Measurements from ENCODE around the gene GNAI1.

The GNAI1 gene

GRCh38 chr7:80240265-80241025, 105.8 kb downstream of the GNAI1 start:
- H2AK5ac ChIP-seq (ENCODE audit: low read depth, low read length) = no peak overlapping the region
- no peak for DNase-seq (ENCODE audit: low spot score)
- no CpG with 5 or more reads among the region's 4 CpGs for WGBS, 2 donors (ENCODE audit: extremely low coverage in 2 of 2, insufficient read length in 2 of 2, insufficient replicate concordance in 1 of 2)

GRCh38 chr7:80241671-80242070, 107.0 kb downstream of the GNAI1 start:
- no peaks in the 10 kb centered on the region for H3K79me1 ChIP-seq (ENCODE audit: low read depth, low read length)
- H3K18ac ChIP-seq (ENCODE audit: low read length) = no peak overlapping the region
- no peak overlapping the region for H3K4ac ChIP-seq (ENCODE audit: low read length)
- H2BK15ac ChIP-seq (ENCODE audit: low read length) = no peak overlapping the region
- no peak overlapping the region for H4K91ac ChIP-seq (ENCODE audit: low read depth, low read length, poor library complexity)
- H2AK5ac ChIP-seq (ENCODE audit: low read depth, low read length) = no peak overlapping the region
- H3K14ac ChIP-seq (ENCODE audit: low read length) = no peak overlapping the region
- H2BK5ac ChIP-seq (ENCODE audit: low read length) = no peak overlapping the region
- H2BK120ac ChIP-seq (ENCODE audit: low read depth, low read length) = no peak overlapping the region
- no peaks in the 10 kb centered on the region for H3K9me3 ChIP-seq (replicated peaks in 1 of 2; ENCODE audit: control insufficient read depth in 2 of 2, insufficient read depth in 1 of 2, low read depth in 1 of 2, low read length in 2 of 2)
- peaks cover 0 to 4% of the 10 kb centered on the region in 2 donors for H3K4me1 ChIP-seq (ENCODE audit: control insufficient read depth in 2 of 2, insufficient read depth in 1 of 2, low read depth in 1 of 2, low read length in 2 of 2)
- no peak overlapping the region for H3K9ac ChIP-seq (ENCODE audit: low read depth, low read length, poor library complexity)
- H3K4me3 ChIP-seq (ENCODE audit: low read length in 2 of 2) = no peak overlapping the region
- WGBS, 2 donors (ENCODE audit: extremely low coverage in 2 of 2, insufficient read length in 2 of 2, insufficient replicate concordance in 1 of 2) = no CpG with 5 or more reads among the region's 1 CpG
- H3K27ac ChIP-seq (replicated peaks; ENCODE audit: low read length) = no peak overlapping the region
- no peak overlapping the region for H3K4me2 ChIP-seq (ENCODE audit: insufficient read depth, low read length, poor library complexity, severe bottlenecking)
- no peak overlapping the region for H2AFZ ChIP-seq (ENCODE audit: low read length)
- H2BK12ac ChIP-seq (ENCODE audit: low read length) = no peak overlapping the region
- no peak for DNase-seq (ENCODE audit: low spot score)
- no peak overlapping the region for H3K23ac ChIP-seq (ENCODE audit: low read depth, low read length, poor library complexity)
- no peaks in the 10 kb centered on the region for H3K36me3 ChIP-seq (replicated peaks in 1 of 2; ENCODE audit: control insufficient read depth in 2 of 2, insufficient read depth in 2 of 2, low read length in 2 of 2)
- H3K27me3 ChIP-seq (ENCODE audit: control insufficient read depth in 3 of 3, insufficient read depth in 3 of 3, low read depth in 1 of 3, low read length in 3 of 3) = no peaks in the 10 kb centered on the region
- H4K8ac ChIP-seq (ENCODE audit: low read depth, low read length) = no peak overlapping the region

More at GRCh38 chr7:80240265-80241025, 105.8 kb downstream of the GNAI1 start:
- Histone ChIP-seq H2BK5ac (ENCODE audit: low read length) (no peak overlapping the region), H2BK15ac (ENCODE audit: low read length) (no peak overlapping the region), H3K23ac (ENCODE audit: low read depth, low read length, poor library complexity) (no peak overlapping the region), H3K9ac (ENCODE audit: low read depth, low read length, poor library complexity) (no peak overlapping the region), H4K91ac (ENCODE audit: low read depth, low read length, poor library complexity) (no peak overlapping the region), H2BK120ac (ENCODE audit: low read depth, low read length) (no peak overlapping the region), H3K79me1 (ENCODE audit: low read depth, low read length) (no peaks in the 10 kb centered on the region), H2BK12ac (ENCODE audit: low read length) (no peak overlapping the region), H3K27ac (replicated peaks; ENCODE audit: low read length) (no peak overlapping the region), H2AFZ (ENCODE audit: low read length) (no peak overlapping the region), H3K36me3 (replicated peaks in 1 of 2; ENCODE audit: control insufficient read depth in 2 of 2, insufficient read depth in 2 of 2, low read length in 2 of 2) (no peaks in the 10 kb centered on the region), H3K4ac (ENCODE audit: low read length) (no peak overlapping the region), H4K8ac (ENCODE audit: low read depth, low read length) (no peak overlapping the region), H3K4me1 (ENCODE audit: control insufficient read depth in 2 of 2, insufficient read depth in 1 of 2, low read depth in 1 of 2, low read length in 2 of 2) (peaks cover 0 to 4% of the 10 kb centered on the region in 2 donors), H3K27me3 (ENCODE audit: control insufficient read depth in 3 of 3, insufficient read depth in 3 of 3, low read depth in 1 of 3, low read length in 3 of 3) (no peaks in the 10 kb centered on the region), H3K14ac (ENCODE audit: low read length) (no peak overlapping the region), H3K4me2 (ENCODE audit: insufficient read depth, low read length, poor library complexity, severe bottlenecking) (no peak overlapping the region), H3K18ac (ENCODE audit: low read length) (no peak overlapping the region), H3K9me3 (replicated peaks in 1 of 2; ENCODE audit: control insufficient read depth in 2 of 2, insufficient read depth in 1 of 2, low read depth in 1 of 2, low read length in 2 of 2) (no peaks in the 10 kb centered on the region), H3K4me3 (ENCODE audit: low read length in 2 of 2) (no peak overlapping the region)

GRCh38 chr7:80243425-80243824, 108.8 kb downstream of the GNAI1 start:
- Histone ChIP-seq H3K9me3 (replicated peaks in 1 of 2; ENCODE audit: control insufficient read depth in 2 of 2, insufficient read depth in 1 of 2, low read depth in 1 of 2, low read length in 2 of 2) (no peaks in the 10 kb centered on the region), H2BK15ac (ENCODE audit: low read length) (no peak overlapping the region), H3K23ac (ENCODE audit: low read depth, low read length, poor library complexity) (no peak overlapping the region), H3K4me3 (ENCODE audit: low read length in 2 of 2) (no peak overlapping the region), H2AK5ac (ENCODE audit: low read depth, low read length) (no peak overlapping the region), H3K79me1 (ENCODE audit: low read depth, low read length) (no peaks in the 10 kb centered on the region), H3K9ac (ENCODE audit: low read depth, low read length, poor library complexity) (no peak overlapping the region), H3K27me3 (ENCODE audit: control insufficient read depth in 3 of 3, insufficient read depth in 3 of 3, low read depth in 1 of 3, low read length in 3 of 3) (no peaks in the 10 kb centered on the region), H3K27ac (replicated peaks; ENCODE audit: low read length) (no peak overlapping the region), H2BK5ac (ENCODE audit: low read length) (no peak overlapping the region), H2AFZ (ENCODE audit: low read length) (no peak overlapping the region), H3K4me2 (ENCODE audit: insufficient read depth, low read length, poor library complexity, severe bottlenecking) (no peak overlapping the region), H3K18ac (ENCODE audit: low read length) (no peak overlapping the region), H3K14ac (ENCODE audit: low read length) (no peak overlapping the region), H3K4ac (ENCODE audit: low read length) (no peak overlapping the region), H3K36me3 (replicated peaks in 1 of 2; ENCODE audit: control insufficient read depth in 2 of 2, insufficient read depth in 2 of 2, low read length in 2 of 2) (no peaks in the 10 kb centered on the region), H2BK12ac (ENCODE audit: low read length) (no peak overlapping the region), H4K8ac (ENCODE audit: low read depth, low read length) (no peak overlapping the region), H2BK120ac (ENCODE audit: low read depth, low read length) (no peak overlapping the region), H3K4me1 (ENCODE audit: control insufficient read depth in 2 of 2, insufficient read depth in 1 of 2, low read depth in 1 of 2, low read length in 2 of 2) (peaks cover 0 to 4% of the 10 kb centered on the region in 2 donors), H4K91ac (ENCODE audit: low read depth, low read length, poor library complexity) (no peak overlapping the region)
- WGBS, 2 donors (ENCODE audit: extremely low coverage in 2 of 2, insufficient read length in 2 of 2, insufficient replicate concordance in 1 of 2) = no CpG with 5 or more reads among the region's 4 CpGs
- DNase-seq (ENCODE audit: low spot score) = no peak

GRCh38 chr7:80244206-80244916, 109.7 kb downstream of the GNAI1 start:
- no peak overlapping the region for H4K8ac ChIP-seq (ENCODE audit: low read depth, low read length)
- no peak overlapping the region for H2AK5ac ChIP-seq (ENCODE audit: low read depth, low read length)
- no peak overlapping the region for H4K91ac ChIP-seq (ENCODE audit: low read depth, low read length, poor library complexity)
- no peak overlapping the region for H3K4me3 ChIP-seq (ENCODE audit: low read length in 2 of 2)
- no peaks in the 10 kb centered on the region for H3K79me1 ChIP-seq (ENCODE audit: low read depth, low read length)
- peak overlapping the region; percentile 3 for H2AFZ ChIP-seq (ENCODE audit: low read length)
- no peak overlapping the region for H3K27ac ChIP-seq (replicated peaks; ENCODE audit: low read length)
- H3K9me3 ChIP-seq (replicated peaks in 1 of 2; ENCODE audit: control insufficient read depth in 2 of 2, insufficient read depth in 1 of 2, low read depth in 1 of 2, low read length in 2 of 2) = no peaks in the 10 kb centered on the region
- no peak overlapping the region for H2BK15ac ChIP-seq (ENCODE audit: low read length)
- H2BK120ac ChIP-seq (ENCODE audit: low read depth, low read length) = no peak overlapping the region
- no peak overlapping the region for H2BK5ac ChIP-seq (ENCODE audit: low read length)
- no peak overlapping the region for H3K23ac ChIP-seq (ENCODE audit: low read depth, low read length, poor library complexity)
- no peak overlapping the region for H3K9ac ChIP-seq (ENCODE audit: low read depth, low read length, poor library complexity)
- peaks cover 0 to 4% of the 10 kb centered on the region in 2 donors for H3K4me1 ChIP-seq (ENCODE audit: control insufficient read depth in 2 of 2, insufficient read depth in 1 of 2, low read depth in 1 of 2, low read length in 2 of 2)
- no CpG with 5 or more reads among the region's 4 CpGs for WGBS, 2 donors (ENCODE audit: extremely low coverage in 2 of 2, insufficient read length in 2 of 2, insufficient replicate concordance in 1 of 2)
- no peak overlapping the region for H3K4me2 ChIP-seq (ENCODE audit: insufficient read depth, low read length, poor library complexity, severe bottlenecking)
- H3K27me3 ChIP-seq (ENCODE audit: control insufficient read depth in 3 of 3, insufficient read depth in 3 of 3, low read depth in 1 of 3, low read length in 3 of 3) = no peaks in the 10 kb centered on the region
- no peak for DNase-seq (ENCODE audit: low spot score)
- H3K14ac ChIP-seq (ENCODE audit: low read length) = no peak overlapping the region
- H3K4ac ChIP-seq (ENCODE audit: low read length) = no peak overlapping the region
- no peak overlapping the region for H2BK12ac ChIP-seq (ENCODE audit: low read length)
- H3K36me3 ChIP-seq (replicated peaks in 1 of 2; ENCODE audit: control insufficient read depth in 2 of 2, insufficient read depth in 2 of 2, low read length in 2 of 2) = no peaks in the 10 kb centered on the region
- no peak overlapping the region for H3K18ac ChIP-seq (ENCODE audit: low read length)
